ENCODE data around the gene SARDH.

- TF ChIP-seq, protein P1, sequence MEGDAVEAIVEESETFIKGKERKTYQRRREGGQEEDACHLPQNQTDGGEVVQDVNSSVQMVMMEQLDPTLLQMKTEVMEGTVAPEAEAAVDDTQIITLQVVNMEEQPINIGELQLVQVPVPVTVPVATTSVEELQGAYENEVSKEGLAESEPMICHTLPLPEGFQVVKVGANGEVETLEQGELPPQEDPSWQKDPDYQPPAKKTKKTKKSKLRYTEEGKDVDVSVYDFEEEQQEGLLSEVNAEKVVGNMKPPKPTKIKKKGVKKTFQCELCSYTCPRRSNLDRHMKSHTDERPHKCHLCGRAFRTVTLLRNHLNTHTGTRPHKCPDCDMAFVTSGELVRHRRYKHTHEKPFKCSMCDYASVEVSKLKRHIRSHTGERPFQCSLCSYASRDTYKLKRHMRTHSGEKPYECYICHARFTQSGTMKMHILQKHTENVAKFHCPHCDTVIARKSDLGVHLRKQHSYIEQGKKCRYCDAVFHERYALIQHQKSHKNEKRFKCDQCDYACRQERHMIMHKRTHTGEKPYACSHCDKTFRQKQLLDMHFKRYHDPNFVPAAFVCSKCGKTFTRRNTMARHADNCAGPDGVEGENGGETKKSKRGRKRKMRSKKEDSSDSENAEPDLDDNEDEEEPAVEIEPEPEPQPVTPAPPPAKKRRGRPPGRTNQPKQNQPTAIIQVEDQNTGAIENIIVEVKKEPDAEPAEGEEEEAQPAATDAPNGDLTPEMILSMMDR (IDR thresholded peaks at IDR 0.05; ENCODE audit: low read depth, low read length, poor library complexity, severe bottlenecking): no peak
- TF ChIP-seq EZH2phosphoT487 (IDR thresholded peaks at IDR 0.05; ENCODE audit: borderline replicate concordance, low read length): no peak
Measured at GRCh38 chr9:133715295-133715865, 22.8 kb downstream of the SARDH start.
